HTR-8/SVneo (cell line): ENCODE data around the gene GDF9.
"Not testable (repeated sequence)": the region's sequence is repeated elsewhere in the genome, so short reads cannot be mapped to it uniquely, and the experiment has no call there.

ENCODE experiments used
- DNase-seq: peaks from one replicate; pipeline ENCODE4 v3.0.0; 2011; ENCODE audit warnings: low spot score, mixed read lengths; ENCODE audit not compliant: insufficient read length
- FAIRE-seq: peaks from 2 replicates; lab custom pipeline; 2011; peaks lifted over from hg19 to GRCh38; lab: Jason Lieb, UNC

GDF9 gene

DNA sequence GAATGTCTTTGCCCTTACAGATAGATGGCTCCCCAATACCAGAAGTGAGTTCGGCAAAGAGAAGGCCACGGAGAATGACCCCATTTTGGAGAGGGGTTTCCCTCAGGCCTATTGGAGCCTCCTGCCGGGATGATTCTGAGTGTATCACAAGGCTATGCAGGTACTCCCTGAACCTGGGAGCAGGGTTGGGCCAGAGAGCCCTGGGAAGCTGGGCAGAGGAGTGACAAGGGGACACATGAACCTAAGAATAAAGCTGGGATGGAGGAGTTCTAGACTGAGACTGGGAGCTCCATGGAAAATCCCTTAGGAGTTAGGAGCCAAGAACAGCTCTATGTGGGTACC lies 7.6 kb upstream of the GDF9 start:
- DNase-seq (no peak), FAIRE-seq (no peak)

GRCh38 chr5:132873119-132873929 lies 7.1 kb upstream of the GDF9 start, which contains the start of gene LEAP2:
Gene LEAP2, plus strand, starts transcription at chr5:132873668. Its CDS starts 27 bp downstream, at chr5:132873695.
- no peak for FAIRE-seq
- DNase-seq = no peak

GRCh38 chr5:132872788-132873118 lies 6.5 kb upstream of the GDF9 start:
- DNase-seq (no peak), FAIRE-seq (no peak)

GRCh38 chr5:132871459-132872284 lies 5.4 kb upstream of the GDF9 start:
- DNase-seq (no peak), FAIRE-seq (no peak)

- DNase-seq (no peak), FAIRE-seq (no peak)
These were observed 4.5 kb upstream of the GDF9 start for GRCh38 chr5:132870801-132871200.

DNA sequence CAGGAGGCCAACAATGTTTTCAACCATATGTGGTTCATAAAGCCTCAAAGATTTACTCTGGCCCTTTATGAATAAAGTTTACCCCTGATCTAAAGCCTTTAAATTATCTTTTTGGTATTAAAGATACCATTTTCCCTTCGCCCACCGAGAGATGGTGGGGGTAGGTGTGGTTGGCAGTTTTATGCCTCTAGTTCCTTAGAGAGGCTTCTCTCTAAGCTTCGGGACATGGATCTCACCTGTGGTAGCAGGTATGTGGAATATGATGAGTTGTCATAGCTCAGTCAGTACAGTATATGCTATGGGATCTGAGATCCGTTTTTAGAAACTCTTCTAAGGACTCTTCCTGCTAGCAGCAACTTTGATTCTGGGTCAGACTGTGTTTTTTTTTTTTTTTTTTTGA lies 2.5 kb upstream of the GDF9 start:
- FAIRE-seq (no peak), DNase-seq (no peak)

- DNase-seq (no peak), FAIRE-seq (no peak)
These were observed 780 bp upstream of the GDF9 start for GRCh38 chr5:132867046-132867451.

DNA sequence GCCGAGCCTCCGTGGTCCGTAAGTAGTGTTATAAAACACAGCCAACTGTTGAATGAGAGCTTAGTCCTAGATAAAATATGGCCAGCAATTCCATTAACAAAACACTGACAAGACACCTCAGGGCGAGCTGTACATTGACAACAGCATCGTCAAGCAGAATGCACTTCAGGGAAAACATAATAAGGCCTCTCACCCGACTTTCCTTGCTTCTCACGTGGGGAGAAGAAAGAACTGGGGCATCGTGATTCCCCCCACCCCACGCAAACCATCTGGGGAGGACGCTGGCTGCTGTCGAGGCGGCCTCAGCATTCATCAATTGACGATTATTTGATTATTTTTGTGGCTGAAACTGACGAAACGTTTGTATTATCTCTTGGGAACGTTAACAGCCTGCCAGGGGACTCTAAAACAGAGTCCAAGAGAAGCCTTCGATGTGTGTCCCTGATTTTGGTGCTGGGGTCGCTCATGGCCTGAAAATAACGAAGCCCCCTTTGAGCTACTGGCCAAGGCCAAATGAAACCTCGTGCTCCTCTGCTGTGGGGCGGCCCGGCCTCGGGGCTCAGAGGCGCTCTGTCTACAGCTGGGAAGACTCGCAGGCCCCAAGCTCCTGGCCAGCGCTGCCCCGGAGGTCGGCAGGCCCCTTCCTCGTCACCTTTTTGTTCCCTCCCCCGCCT lies 464 bp downstream of the GDF9 start:
- no peak for DNase-seq
- FAIRE-seq = no peak

DNA sequence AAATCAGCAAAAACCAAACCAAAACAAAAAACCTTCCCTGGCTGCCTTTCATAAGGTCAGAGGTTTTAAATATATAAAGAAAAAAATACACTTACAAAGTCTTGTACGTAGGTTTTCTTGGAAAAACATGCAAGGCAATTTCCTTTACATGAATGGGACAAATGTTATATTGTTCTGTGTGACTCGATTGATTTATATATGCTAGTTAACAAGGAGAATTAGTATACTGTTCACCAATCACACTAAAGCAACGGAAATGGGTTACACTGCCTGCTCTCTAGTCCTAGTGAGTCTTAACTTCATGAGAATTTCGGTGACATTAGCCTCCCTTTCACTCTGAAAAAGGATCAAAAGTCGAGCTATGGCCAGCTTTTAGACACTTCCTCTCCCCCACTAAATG lies 5.5 kb downstream of the GDF9 start:
- FAIRE-seq (no peak), DNase-seq (no peak)

- FAIRE-seq (no peak), DNase-seq (no peak)
These were observed 6.3 kb downstream of the GDF9 start for GRCh38 chr5:132859889-132860437.

DNA sequence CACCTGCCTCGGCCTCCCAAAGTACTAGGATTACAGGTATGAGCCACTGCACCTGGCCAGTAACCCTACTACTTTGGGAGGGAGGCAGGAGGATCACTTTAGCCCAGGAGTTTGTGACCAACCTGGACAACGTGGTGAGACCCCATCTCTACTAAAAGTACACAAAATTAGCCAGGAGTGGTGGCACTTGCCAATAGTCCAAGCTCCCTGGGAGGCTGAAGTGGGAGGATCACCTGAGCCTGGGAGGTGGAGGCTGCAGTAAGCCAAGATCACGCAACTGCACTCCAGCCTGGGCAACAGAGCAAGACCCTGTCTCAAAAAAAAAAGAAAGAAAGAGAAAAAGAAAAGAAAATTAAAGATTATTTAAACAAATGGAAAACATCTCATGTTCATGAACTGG lies 10.3 kb downstream of the GDF9 start:
- no peak for FAIRE-seq
- DNase-seq = no peak

DNA sequence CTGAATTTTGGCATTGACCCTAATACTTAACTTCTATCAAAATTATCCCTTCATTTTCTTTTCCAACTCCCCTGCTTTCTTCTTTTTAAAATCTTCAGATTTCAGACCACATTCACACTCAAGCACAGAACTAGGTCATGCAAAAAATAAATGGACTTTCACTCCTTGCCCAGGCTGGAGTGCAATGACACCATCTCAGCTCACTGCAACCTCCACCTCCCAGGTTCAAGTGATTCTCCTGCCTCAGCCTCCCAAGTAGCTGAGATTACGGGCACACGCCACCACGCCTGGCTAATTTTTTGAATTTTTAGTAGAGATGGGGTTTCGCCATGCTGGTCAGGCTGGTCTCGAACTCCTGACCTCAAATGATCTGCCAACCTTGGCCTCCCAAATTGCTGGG lies 11.3 kb downstream of the GDF9 start:
- DNase-seq, FAIRE-seq: not testable (repeated sequence)

DNA sequence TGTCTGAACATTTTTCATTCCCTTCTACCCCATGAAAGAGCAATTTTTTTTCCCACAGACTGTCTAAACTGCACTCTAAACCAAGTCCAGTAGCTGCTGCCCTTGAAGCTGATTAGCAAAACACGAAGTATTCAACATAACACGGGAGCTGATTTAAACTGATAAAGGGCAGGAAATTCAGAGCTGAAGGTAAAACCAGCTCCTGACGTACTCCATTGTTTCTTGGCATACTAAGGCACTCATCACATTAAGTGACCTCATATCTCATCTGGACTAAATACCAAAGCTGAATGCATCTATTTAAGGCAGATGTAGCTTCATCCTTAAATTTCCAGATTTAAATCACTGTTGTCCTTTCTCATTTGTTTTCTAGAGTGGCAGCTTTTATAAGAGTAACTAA lies 12.0 kb downstream of the GDF9 start:
- FAIRE-seq (no peak), DNase-seq (no peak)

DNA sequence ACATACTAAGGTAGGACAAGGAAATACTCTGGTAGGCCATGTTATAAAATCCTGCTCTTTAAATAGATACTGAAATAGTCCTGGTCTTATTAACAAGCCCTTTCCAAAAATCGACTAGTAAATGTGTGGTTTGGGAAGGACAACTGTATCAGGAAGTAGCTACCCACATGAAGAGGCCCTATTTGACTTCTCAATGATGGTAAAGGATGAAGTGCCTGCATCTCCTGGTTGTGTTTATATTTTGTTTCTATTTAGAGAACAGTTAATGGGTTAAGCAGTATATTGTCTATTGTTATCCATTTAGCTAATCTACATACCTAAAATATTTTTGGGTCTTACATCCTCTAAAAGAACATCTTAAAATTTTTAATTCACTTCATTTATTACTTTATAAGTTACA lies 12.5 kb downstream of the GDF9 start:
- no peak for FAIRE-seq
- DNase-seq = no peak

GRCh38 chr5:132853323-132853722 lies 12.9 kb downstream of the GDF9 start:
- FAIRE-seq (no peak), DNase-seq (no peak)

GRCh38 chr5:132850066-132850465 lies 16.2 kb downstream of the GDF9 start:
- no peak for DNase-seq
- no peak for FAIRE-seq

DNA sequence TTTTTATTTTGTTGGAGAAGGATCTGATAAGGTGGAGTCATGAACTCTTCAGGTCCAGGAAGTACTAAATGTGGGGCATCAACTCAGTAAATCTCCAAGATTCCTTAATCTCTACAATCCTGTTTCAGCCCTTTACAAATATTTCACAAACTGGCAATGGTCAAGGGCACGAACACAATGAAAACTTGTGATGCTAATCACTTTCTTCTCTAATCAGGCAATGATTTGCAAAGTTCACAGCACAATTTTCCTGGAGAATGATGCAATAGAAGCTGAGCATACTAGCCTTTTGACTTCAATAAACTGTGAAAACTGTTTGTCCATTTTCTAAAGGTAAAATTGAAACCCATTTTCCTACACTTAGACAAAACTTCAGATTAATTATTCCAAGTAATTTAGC lies 16.9 kb downstream of the GDF9 start:
- DNase-seq (no peak), FAIRE-seq (no peak)

DNA sequence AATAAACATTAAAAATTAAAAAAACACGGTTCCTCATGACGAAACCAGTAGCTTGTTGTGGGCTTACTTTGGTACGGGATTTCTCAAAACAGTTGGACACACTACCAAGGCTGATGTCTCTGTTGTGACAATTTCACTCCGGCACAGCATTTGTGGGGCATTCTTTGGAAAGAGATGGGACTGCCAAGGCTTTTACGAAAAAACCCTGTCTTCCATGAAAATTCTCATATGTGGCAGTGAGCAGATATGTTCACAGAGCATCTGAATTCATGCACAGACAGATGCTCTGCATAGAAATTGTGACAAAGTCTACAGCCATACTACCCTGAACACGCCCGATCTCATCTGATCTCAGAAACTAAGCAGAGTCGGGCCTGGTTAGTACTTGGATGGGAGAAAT lies 18.0 kb downstream of the GDF9 start:
- FAIRE-seq (no peak), DNase-seq (no peak)

DNA sequence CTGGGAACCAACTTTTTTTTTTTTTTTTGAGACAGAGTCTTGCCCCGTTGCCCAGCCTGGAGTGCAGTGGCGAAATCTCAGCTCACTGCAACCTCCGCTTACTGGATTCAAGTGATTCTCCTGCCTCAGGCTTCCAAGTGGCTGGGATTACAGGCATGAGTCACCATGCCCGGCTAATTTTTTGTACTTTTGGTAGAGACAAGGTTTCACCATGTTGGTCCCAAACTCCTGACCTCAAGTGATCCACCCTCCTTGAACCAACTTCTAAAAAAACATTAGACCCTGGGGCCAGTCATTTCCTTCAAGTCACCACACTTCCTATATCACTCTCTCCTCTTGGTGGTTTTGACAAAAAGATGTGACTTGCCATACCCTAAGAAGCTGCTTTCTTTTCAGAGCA lies 25.0 kb downstream of the GDF9 start:
- DNase-seq (no peak), FAIRE-seq (no peak)

GRCh38 chr5:132840896-132841295 lies 25.4 kb downstream of the GDF9 start:
- DNase-seq (no peak), FAIRE-seq (no peak)

DNA sequence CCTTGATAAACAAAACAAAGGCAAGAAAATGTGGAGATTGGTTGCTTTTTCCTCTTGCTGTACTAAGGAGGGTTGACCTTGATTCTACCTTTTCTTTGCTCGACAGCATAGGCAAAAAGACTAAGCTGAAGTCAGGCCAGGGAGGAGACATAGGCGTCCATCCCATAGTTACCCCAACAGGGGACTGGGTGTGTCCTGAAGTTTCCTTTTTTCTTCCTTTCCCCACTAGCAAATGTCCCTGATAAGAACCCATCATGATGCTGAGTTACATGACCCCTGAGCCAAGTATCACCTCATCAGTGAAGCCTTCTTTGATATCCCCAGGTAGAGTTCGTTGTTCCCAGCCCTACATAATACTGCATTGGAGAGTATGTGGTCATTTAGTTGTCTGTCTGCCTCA lies 26.0 kb downstream of the GDF9 start:
- DNase-seq (no peak), FAIRE-seq (no peak)
